HG02798 (cell line): ENCODE results near the gene GTPBP10.
"Not testable (repeated sequence)": the region's sequence is repeated elsewhere in the genome, so short reads cannot be mapped to it uniquely, and the experiment has no call there.

Source experiments
- ATAC-seq: cut with Tn5 transposase; IDR thresholded peaks from one replicate; pipeline ENCODE4 v1.9.1; 2021; ENCODE audit warnings: mild to moderate bottlenecking; ENCODE audit not compliant: unreplicated experiment, poor library complexity

The GTPBP10 gene, protein sequence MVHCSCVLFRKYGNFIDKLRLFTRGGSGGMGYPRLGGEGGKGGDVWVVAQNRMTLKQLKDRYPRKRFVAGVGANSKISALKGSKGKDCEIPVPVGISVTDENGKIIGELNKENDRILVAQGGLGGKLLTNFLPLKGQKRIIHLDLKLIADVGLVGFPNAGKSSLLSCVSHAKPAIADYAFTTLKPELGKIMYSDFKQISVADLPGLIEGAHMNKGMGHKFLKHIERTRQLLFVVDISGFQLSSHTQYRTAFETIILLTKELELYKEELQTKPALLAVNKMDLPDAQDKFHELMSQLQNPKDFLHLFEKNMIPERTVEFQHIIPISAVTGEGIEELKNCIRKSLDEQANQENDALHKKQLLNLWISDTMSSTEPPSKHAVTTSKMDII

GRCh38 chr7:90346336-90347125, at the start of gene GTPBP10:
GTPBP10 (plus strand) TSS chr7:90346716; CDS start chr7:90346742, 26 bp downstream.
- ATAC-seq, result peak; percentile 98

GRCh38 chr7:90298145-90299038, 48.1 kb upstream of the GTPBP10 start:
- peak; percentile 91 for ATAC-seq

DNA sequence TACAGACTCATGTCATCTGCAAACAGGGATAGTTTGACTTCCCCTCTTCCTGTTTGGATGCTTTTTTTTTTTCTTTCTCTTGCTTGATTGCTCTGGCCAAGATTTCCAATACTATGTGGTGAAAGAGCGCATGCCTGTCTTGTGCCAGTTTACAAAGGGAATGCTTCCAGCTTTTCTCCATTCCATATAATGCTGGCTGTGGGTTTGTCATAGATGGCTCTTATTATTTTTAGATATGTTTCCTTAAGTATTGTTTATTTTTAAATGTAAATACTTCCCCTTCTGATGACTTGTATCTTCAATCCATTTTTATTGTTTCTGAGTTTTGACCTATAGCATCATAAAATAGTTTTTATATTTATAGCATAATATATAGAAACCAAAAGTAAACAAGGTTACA, 43.3 kb upstream of the GTPBP10 start:
- ATAC-seq, result no peak

GRCh38 chr7:90309872-90310271, 36.6 kb upstream of the GTPBP10 start:
- ATAC-seq, result no peak

- ATAC-seq, result no peak
Observed at GRCh38 chr7:90311175-90311574, 35.3 kb upstream of the GTPBP10 start.

DNA sequence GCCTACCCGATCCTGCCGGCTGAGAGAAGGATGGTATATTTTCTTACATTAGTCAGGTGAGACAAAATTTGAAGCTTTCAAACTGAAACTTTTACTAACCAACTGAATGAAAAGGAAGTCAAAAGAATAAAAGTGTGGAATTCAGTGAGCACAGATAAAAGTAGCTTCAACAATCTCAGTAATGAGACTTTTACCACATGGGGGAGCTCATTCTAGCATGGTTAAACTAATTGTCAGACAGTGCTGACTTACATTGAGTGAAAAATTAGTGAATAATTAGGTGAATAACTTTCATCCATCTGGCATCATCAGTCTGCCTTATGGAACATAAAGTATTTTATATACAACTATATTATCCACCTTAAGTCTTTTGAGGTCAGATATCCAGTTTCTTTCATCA, 33.8 kb upstream of the GTPBP10 start:
- no peak for ATAC-seq

DNA sequence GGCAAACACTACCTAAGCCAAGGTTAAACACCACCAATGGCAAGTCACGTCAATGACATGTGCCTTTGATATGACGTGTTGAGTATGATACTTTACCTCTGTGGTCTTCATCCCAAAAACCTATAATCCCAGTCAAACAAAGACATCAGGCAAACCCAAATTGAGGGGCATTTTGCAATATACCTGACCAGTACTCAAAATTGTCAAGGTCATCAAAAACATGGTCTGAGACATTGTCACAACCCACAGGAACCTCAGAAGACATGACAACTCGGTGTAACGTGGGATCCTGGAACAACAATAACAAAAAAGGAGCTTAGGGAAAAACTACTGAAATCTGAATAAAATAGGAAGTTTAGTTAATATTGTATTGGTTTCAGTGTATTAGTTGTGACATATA, 32.6 kb upstream of the GTPBP10 start:
- no peak for ATAC-seq

GRCh38 chr7:90320014-90320413, 26.5 kb upstream of the GTPBP10 start:
- ATAC-seq, result no peak

DNA sequence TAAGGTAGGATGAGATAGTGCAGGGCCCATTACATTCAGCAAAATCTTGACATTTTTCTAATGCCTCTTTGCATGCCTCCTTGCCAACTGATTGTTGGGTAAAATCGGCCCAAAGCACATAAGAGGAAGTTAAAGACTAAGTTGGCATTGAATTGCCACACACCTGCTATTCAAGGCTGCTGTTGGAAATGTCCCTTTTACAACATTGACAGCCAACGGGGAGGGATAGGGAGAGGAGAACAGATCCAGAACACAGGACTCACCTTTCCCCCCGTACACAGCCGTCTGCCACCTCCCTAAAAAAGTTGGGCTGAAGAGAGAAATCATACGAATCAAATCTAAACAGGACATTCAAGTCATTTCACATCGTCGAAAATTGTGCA, 26.1 kb upstream of the GTPBP10 start:
- ATAC-seq, result no peak

DNA sequence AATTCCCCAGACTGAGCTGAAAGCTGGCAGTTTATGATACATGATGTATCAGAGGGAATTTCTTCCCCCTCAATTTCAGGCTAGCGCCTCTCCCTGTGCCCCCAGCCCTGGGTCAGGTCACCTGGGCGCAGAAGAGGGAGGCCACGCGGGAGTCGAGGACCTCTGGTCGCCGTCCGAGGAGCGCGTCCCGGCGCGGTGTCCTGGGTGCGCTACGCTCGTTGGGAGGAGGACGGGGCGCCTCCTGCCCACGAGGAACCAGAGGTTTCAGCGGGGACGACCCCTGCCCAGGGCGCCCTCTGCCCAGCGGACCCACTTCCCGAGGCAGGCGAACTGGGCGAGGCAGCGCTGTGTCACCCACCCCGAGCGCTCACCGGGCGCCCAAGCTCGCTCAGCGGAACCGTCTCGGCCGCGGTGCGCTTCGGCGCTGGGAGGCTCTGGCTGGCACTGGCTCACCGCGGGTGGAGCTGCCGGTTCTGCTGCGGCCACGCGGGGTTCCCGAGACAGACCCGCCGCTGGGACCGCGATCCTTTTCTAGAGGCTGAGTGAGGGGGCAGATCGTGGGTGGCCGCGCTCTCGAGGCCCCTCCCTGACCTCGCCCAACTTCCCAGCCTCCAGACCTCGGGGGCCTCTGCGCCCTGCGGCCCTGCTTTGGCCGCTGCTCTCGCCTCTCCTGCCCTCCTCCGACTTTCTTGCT, 25.6 kb upstream of the GTPBP10 start, which contains the start of gene FAM237B:
FAM237B (minus strand) TSS at position 504 of the 694 bp plus-strand sequence. CDS start 1,556 bp downstream, outside the sequence.
- no peak for ATAC-seq

DNA sequence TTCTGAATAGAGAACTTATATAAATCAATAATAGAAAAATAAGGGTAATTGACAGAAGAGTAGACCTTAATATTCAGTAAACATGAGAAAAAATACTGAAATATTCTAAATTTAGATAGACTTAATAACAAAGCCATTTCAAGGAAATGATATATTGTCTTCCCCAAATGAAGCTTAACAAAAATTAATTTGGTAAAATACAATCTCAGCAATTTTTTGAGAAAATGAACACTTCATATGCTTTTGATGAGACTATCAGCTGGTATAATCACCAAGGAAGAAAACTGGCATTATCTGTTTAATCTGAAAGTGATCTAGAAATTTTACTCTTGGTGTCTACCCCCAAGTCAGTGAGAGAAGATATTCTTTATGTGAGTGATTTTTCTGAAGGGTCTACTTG, 23.7 kb upstream of the GTPBP10 start:
- ATAC-seq, result no peak

- no peak for ATAC-seq
Observed at GRCh38 chr7:90326500-90326899, 20.0 kb upstream of the GTPBP10 start.

DNA sequence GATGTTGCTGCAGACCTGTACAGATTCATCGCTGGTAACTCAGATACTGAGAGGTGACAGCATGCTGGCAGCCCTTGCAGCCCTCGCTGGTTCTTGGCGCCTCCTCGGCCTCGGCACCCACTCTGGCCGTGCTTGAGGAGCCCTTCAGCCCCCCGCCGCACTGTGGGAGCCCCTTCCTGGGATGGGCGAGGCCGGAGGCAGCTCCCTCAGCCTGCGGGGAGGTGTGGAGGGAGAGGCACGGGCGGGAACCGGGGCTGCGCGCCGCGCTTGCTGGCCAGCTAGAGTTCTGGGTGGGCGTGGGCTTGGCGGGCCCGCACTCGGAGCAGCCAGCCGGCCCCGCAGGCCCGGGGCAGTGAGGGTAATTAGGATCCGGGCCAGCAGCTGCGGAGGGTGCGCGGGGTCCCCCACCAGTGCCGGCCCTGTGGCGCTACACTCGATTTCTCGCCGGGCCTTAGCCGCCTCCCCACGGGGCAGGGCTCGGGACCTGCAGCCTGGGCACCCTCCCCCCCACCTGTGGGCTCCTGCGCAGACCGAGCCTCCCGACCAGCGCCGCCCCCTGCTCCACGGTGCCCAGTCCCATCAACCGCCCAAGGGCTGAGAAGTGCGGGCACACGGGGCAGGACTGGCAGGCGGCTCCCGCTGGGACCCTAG, 12.2 kb upstream of the GTPBP10 start:
- no peak for ATAC-seq

DNA sequence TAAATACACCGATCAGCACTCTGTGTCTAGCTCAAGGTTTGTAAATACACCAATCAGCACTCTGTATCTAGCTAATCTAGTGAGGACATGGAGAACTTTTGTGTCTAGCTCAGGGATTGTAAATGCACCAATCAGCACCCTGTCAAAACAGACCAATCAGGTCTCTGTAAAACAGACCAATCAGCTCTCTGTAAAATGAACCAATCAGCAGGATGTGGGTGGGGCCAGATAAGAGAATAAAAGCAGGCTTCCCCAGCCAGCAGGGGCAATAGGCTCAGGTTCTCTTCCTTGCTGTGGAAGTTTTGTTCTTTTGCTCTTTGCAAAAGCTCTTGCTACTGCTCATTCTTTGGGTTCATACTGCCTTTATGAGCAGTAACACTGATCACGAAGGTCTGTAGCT, 11.6 kb upstream of the GTPBP10 start:
- ATAC-seq, result not testable (repeated sequence)

DNA sequence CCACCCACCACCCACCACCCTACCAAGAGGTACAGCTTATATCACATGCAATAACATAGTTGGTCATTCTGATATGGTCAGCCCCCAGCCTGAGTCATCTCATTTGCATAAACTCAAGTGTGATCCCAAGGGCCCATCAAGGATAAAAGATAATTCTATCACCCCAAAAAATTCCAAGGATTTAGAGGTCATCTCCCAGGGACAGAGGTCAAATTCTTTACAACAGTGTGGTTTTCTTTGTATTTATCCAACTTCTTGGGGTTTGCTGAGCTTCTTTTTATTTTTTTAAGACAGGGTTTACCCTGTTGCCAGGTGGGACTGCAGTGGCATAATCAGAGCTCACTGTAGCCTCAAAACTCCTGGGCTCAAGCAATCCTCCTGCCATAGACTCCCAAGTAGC, 9.4 kb upstream of the GTPBP10 start:
- no peak for ATAC-seq

DNA sequence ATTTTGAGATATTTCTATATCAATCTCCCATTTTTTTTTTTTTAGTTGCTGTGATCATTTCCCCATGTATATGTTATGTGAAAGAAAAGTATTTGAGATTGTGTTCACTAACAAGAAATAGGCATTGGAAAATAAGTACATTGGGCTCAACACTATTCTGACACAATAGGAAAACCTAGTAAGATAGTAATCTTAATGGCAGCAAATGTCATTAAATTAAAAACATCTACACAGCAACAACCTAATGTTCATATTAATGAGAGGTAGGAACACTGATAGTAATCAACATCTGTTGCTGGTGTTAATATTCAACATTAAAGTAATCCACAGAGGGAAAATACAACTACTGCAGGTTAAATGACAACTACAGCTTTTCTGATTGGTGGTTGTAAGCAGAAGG, 1.5 kb upstream of the GTPBP10 start:
- no peak for ATAC-seq

GRCh38 chr7:90345595-90346335, 751 bp upstream of the GTPBP10 start:
- ATAC-seq, result peak; percentile 11

- ATAC-seq, result no peak
Observed at GRCh38 chr7:90347759-90348158, 1.2 kb downstream of the GTPBP10 start.

- no peak for ATAC-seq
Observed at GRCh38 chr7:90349305-90349704, 2.8 kb downstream of the GTPBP10 start.
